ENCODE results near the gene PTPRN2. TPM values are rescaled to one million over a fixed set of nuclear protein-coding genes. Genes with fewer than 3 reads are reported as not detected.

PTPRN2 gene
- total RNA-seq, 5 donors from 2014 or later (not counting 1 experiment from before 2014, with no cell fraction given), result 0.60 to 1.7 (median 0.82) TPM

DNA sequence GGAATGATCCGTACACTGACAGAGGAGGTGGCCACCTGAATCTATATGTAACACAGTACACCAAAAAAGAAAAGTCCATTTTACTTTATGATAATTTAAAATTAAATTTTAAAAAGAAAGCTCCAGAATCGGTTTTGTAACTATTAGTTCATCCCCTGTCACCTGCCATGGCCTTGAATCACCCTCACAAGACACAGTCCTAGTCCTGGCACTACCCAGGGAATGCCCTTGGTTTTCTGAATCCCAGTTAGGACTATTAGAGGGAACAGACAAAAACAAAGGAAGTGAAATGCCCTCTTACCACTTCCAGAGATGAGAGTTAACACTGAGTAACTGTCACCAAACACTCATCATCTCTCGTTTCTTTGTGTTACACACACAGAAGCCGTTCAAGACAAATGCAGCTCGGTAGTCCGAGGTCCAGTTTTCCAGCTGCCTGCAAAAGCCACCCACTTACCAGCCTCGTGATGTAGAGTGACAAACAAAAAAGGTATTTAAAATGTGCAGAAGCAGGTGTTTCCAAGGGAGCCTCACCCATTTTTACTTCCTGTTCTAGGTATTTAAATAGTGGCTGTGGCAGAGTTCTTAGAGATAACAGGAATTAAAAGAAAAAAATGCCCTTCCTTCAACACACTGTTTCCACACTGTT is 6.1 kb downstream of the PTPRN2 start:
- Histone ChIP-seq H3K4me1 (ENCODE audit: control insufficient read depth in 1 of 2, extremely low read depth in 1 of 2, insufficient read depth in 2 of 2, low read length in 2 of 2) (peaks cover 0 to 13% of the 10 kb centered on the region in 2 experiments), H3K4me3 (ENCODE audit: control insufficient read depth in 1 of 2, extremely low read depth in 1 of 2, low read length in 1 of 2) (no peak overlapping the region), H3K36me3 (ENCODE audit: control insufficient read depth in 2 of 2, extremely low read depth in 1 of 2, insufficient read depth in 1 of 2, low read length in 1 of 2) (no peaks in the 10 kb centered on the region), H3K9me3 (no peaks in the 10 kb centered on the region), H3K27ac (ENCODE audit: low read length) (no peak overlapping the region), H3K27me3 (replicated peaks in 1 of 2; ENCODE audit: control insufficient read depth in 2 of 2, extremely low read depth in 1 of 2, insufficient read depth in 2 of 2, low read length in 1 of 2) (peaks cover 8 to 44% of the 10 kb centered on the region in 2 experiments)
- Mint-ChIP-seq H3K4me1 (peaks cover 8 to 21% (median 14%) of the 10 kb centered on the region in 3 donors), H3K36me3 (no peaks in the 10 kb centered on the region), H3K4me3 (no peak overlapping the region), H3K27ac (no peak overlapping the region), H3K27me3 (peaks cover 38 to 42% of the 10 kb centered on the region in 2 donors), H3K9me3 (peaks cover 11 to 18% (median 13%) of the 10 kb centered on the region in 3 donors)
- ATAC-seq (replicated peaks in 1 of 4) (no peak), DNase-seq (no peak)
- ChIA-PET CTCF (no interaction called here), POLR2A (no interaction called here)
- 67% methylated on average over 1 of the region's 7 CpGs for WGBS (ENCODE audit: insufficient coverage)

DNA sequence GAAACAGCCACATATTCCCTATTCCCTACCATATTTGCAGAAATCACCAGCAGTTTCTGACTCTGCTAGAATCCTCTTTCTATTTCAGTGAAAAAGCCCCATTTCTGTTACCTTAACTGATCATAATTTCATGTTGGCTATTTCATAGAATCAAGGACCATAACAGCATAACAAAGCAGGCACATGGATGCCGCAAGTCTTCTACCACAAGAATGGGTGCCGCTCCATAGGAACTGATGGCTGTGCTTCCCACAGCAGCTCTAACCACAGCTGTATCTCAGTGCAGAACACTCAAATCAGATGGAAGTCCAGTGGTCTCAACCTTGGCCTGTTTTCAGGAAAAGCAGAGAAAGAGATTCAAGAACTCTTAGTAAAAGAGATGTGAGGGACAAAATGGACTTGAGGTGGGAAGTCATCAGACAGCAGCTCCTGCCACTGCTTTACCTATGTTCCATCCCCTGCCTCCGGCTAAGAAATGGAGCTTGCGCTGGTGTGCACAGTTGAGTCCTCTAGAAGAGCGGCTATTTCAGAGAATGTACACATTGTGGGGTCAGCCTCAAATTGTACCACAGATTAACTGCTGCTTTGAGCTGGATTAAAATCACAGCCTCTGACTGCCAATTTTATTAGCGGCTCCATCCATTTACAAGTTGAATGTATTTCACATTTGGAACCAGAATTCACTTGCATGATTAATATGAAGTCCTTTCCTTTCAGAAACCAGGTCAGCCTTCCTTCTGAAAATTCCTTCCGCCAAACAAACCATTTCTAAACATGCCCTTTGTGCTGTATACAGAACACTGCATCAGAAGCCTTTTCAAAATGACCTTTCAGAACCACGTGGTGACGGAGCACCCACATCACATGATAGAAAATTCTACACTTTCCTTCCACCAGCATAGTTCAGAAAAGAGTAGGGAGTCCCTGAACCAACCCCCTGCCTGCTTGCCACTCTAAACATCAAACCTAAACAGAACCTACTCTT is 7.7 kb downstream of the PTPRN2 start:
- Mint-ChIP-seq H3K4me3 (no peak overlapping the region), H3K27ac (no peak overlapping the region), H3K27me3 (peaks cover 26% of the 10 kb centered on the region in 2 donors), H3K4me1 (peaks cover 0 to 6% (median 5%) of the 10 kb centered on the region in 3 donors), H3K36me3 (no peaks in the 10 kb centered on the region), H3K9me3 (peaks cover 11 to 18% (median 13%) of the 10 kb centered on the region in 3 donors)
- 80% methylated on average over 9 of the region's 9 CpGs for WGBS (ENCODE audit: insufficient coverage)
- ATAC-seq (replicated peaks in 1 of 4) (no peak), DNase-seq (no peak)
- Histone ChIP-seq H3K9me3 (no peaks in the 10 kb centered on the region), H3K4me3 (ENCODE audit: control insufficient read depth in 1 of 2, extremely low read depth in 1 of 2, low read length in 1 of 2) (no peak overlapping the region), H3K4me1 (ENCODE audit: control insufficient read depth in 1 of 2, extremely low read depth in 1 of 2, insufficient read depth in 2 of 2, low read length in 2 of 2) (no peaks in the 10 kb centered on the region), H3K27ac (ENCODE audit: low read length) (no peak overlapping the region), H3K27me3 (replicated peaks in 1 of 2; ENCODE audit: control insufficient read depth in 2 of 2, extremely low read depth in 1 of 2, insufficient read depth in 2 of 2, low read length in 1 of 2) (peaks cover 0 to 32% of the 10 kb centered on the region in 2 experiments), H3K36me3 (ENCODE audit: control insufficient read depth in 2 of 2, extremely low read depth in 1 of 2, insufficient read depth in 1 of 2, low read length in 1 of 2) (no peaks in the 10 kb centered on the region)
- CTCF ChIA-PET, result no interaction called here
- POLR2A ChIA-PET, result no interaction called here

GRCh38 chr7:158576050-158576762 is 11.4 kb downstream of the PTPRN2 start:
- H3K4me1 Mint-ChIP-seq, result no peaks in the 10 kb centered on the region
- no peak for DNase-seq
- H3K36me3 Mint-ChIP-seq, result no peaks in the 10 kb centered on the region
- no peaks in the 10 kb centered on the region for H3K9me3 ChIP-seq
- ATAC-seq (replicated peaks in 1 of 4), result no peak
- H3K4me3 ChIP-seq (ENCODE audit: control insufficient read depth in 1 of 2, extremely low read depth in 1 of 2, low read length in 1 of 2), result no peak overlapping the region
- H3K36me3 ChIP-seq (ENCODE audit: control insufficient read depth in 2 of 2, extremely low read depth in 1 of 2, insufficient read depth in 1 of 2, low read length in 1 of 2), result no peaks in the 10 kb centered on the region
- 83% methylated on average over 10 of the region's 11 CpGs for WGBS (ENCODE audit: insufficient coverage)
- H3K4me1 ChIP-seq (ENCODE audit: control insufficient read depth in 1 of 2, extremely low read depth in 1 of 2, insufficient read depth in 2 of 2, low read length in 2 of 2), result no peaks in the 10 kb centered on the region
- H3K27me3 Mint-ChIP-seq, result peaks cover 4 to 6% of the 10 kb centered on the region in 2 donors
- no peak overlapping the region for H3K27ac Mint-ChIP-seq
- H3K4me3 Mint-ChIP-seq, result no peak overlapping the region
- H3K9me3 Mint-ChIP-seq, result peaks cover 9 to 18% (median 11%) of the 10 kb centered on the region in 3 donors
- H3K27ac ChIP-seq (ENCODE audit: low read length), result no peak overlapping the region
- peaks cover 2 to 11% of the 10 kb centered on the region in 2 experiments for H3K27me3 ChIP-seq (replicated peaks in 1 of 2; ENCODE audit: control insufficient read depth in 2 of 2, extremely low read depth in 1 of 2, insufficient read depth in 2 of 2, low read length in 1 of 2)
- CTCF ChIA-PET, result no interaction called here
- POLR2A ChIA-PET, result no interaction called here

- POLR2A ChIA-PET, result no interaction called here
- Mint-ChIP-seq H3K27ac (no peak overlapping the region), H3K36me3 (no peaks in the 10 kb centered on the region), H3K4me1 (no peaks in the 10 kb centered on the region), H3K9me3 (peaks cover 3 to 4% (median 3%) of the 10 kb centered on the region in 3 donors), H3K27me3 (peaks cover 3 to 11% of the 10 kb centered on the region in 2 donors), H3K4me3 (no peak overlapping the region)
- Histone ChIP-seq H3K4me3 (ENCODE audit: control insufficient read depth in 1 of 2, extremely low read depth in 1 of 2, low read length in 1 of 2) (no peak overlapping the region), H3K27me3 (replicated peaks in 1 of 2; ENCODE audit: control insufficient read depth in 2 of 2, extremely low read depth in 1 of 2, insufficient read depth in 2 of 2, low read length in 1 of 2) (peaks cover 2 to 17% of the 10 kb centered on the region in 2 experiments), H3K36me3 (ENCODE audit: control insufficient read depth in 2 of 2, extremely low read depth in 1 of 2, insufficient read depth in 1 of 2, low read length in 1 of 2) (no peaks in the 10 kb centered on the region), H3K27ac (ENCODE audit: low read length) (no peak overlapping the region), H3K4me1 (ENCODE audit: control insufficient read depth in 1 of 2, extremely low read depth in 1 of 2, insufficient read depth in 2 of 2, low read length in 2 of 2) (no peaks in the 10 kb centered on the region), H3K9me3 (no peaks in the 10 kb centered on the region)
- CTCF ChIA-PET, result no interaction called here
- ATAC-seq (replicated peaks in 1 of 4) (no peak), DNase-seq (no peak)
- whole genome bisulfite sequencing (ENCODE audit: insufficient coverage), result 77% methylated on average over 7 of the region's 8 CpGs
Observed at GRCh38 chr7:158574308-158575036, 13.2 kb downstream of the PTPRN2 start.

- DNase-seq (no peak), ATAC-seq (replicated peaks in 1 of 4) (no peak)
- CTCF ChIA-PET, result interaction anchor here in 1 of 2 donors (0.6 kb wide), 1 partner anchor 10 kb away, joined by 6 read pairs; no protein-coding TSS in a partner anchor
- 42% methylated on average over 1 of the region's 4 CpGs for WGBS (ENCODE audit: insufficient coverage)
- Mint-ChIP-seq H3K36me3 (no peaks in the 10 kb centered on the region), H3K27ac (no peak overlapping the region), H3K9me3 (no peaks in the 10 kb centered on the region), H3K4me1 (no peaks in the 10 kb centered on the region), H3K4me3 (no peak overlapping the region), H3K27me3 (peaks cover 8 to 17% of the 10 kb centered on the region in 2 donors)
- no peaks in the 10 kb centered on the region for H3K4me1 ChIP-seq (ENCODE audit: control insufficient read depth in 1 of 2, extremely low read depth in 1 of 2, insufficient read depth in 2 of 2, low read length in 2 of 2)
- H3K27ac ChIP-seq (ENCODE audit: low read length), result no peak overlapping the region
- H3K36me3 ChIP-seq (ENCODE audit: control insufficient read depth in 2 of 2, extremely low read depth in 1 of 2, insufficient read depth in 1 of 2, low read length in 1 of 2), result no peaks in the 10 kb centered on the region
- H3K27me3 ChIP-seq (replicated peaks in 1 of 2; ENCODE audit: control insufficient read depth in 2 of 2, extremely low read depth in 1 of 2, insufficient read depth in 2 of 2, low read length in 1 of 2), result peaks cover 5 to 24% of the 10 kb centered on the region in 2 experiments
- POLR2A ChIA-PET, result no interaction called here
- no peaks in the 10 kb centered on the region for H3K9me3 ChIP-seq
- no peak overlapping the region for H3K4me3 ChIP-seq (ENCODE audit: control insufficient read depth in 1 of 2, extremely low read depth in 1 of 2, low read length in 1 of 2)
Observed at GRCh38 chr7:158573310-158573709, 14.3 kb downstream of the PTPRN2 start.
